NCI-H2196 treated with DMSO at 0.1 percent for 48 hours (cell line): ENCODE results near the gene TMEM198.

Experiments used
- DNase-seq: peaks from one replicate; lab custom pipeline; 2025; ENCODE audit not compliant: unreplicated experiment; lab: John Stamatoyannopoulos, UW

TMEM198 gene

GRCh38 chr2:219524817-219525216 is 19.0 kb upstream of the TMEM198 start:
- no peak for DNase-seq

- no peak for DNase-seq
Measured at GRCh38 chr2:219525533-219526232, 18.1 kb upstream of the TMEM198 start.

GRCh38 chr2:219526320-219527075 is 17.3 kb upstream of the TMEM198 start:
- no peak for DNase-seq

GRCh38 chr2:219527076-219527394 is 16.8 kb upstream of the TMEM198 start:
- DNase-seq: peak; percentile 58

- no peak for DNase-seq
Measured at GRCh38 chr2:219527472-219527871, 16.4 kb upstream of the TMEM198 start.

GRCh38 chr2:219530048-219530963 is 13.5 kb upstream of the TMEM198 start:
- peak; percentile 69 for DNase-seq

GRCh38 chr2:219531639-219532377 is 12.0 kb upstream of the TMEM198 start:
- DNase-seq: peak; percentile 9

- DNase-seq: no peak
Measured at GRCh38 chr2:219532378-219532649, 11.5 kb upstream of the TMEM198 start.

- peak; percentile 31 for DNase-seq
Measured at GRCh38 chr2:219533930-219534661, 9.7 kb upstream of the TMEM198 start.

GRCh38 chr2:219536425-219536824 is 7.4 kb upstream of the TMEM198 start:
- DNase-seq: no peak

- DNase-seq: no peak
Measured at GRCh38 chr2:219536967-219537366, 6.9 kb upstream of the TMEM198 start.

GRCh38 chr2:219537657-219538488 is 6.0 kb upstream of the TMEM198 start:
- DNase-seq: no peak

GRCh38 chr2:219538504-219538951 is 5.3 kb upstream of the TMEM198 start:
- no peak for DNase-seq

GRCh38 chr2:219538956-219539788 is 4.7 kb upstream of the TMEM198 start:
- DNase-seq: no peak

GRCh38 chr2:219539926-219540678 is 3.7 kb upstream of the TMEM198 start:
- no peak for DNase-seq

- DNase-seq: no peak
Measured at GRCh38 chr2:219540784-219541504, 2.9 kb upstream of the TMEM198 start.

- peak; percentile 72 for DNase-seq
Measured at GRCh38 chr2:219541611-219542180, 2.1 kb upstream of the TMEM198 start.
